Thoracic aorta (tissue), 2 donors: ENCODE results near the gene NUAK1. TPM values are rescaled to one million over a fixed set of nuclear protein-coding genes. Genes with fewer than 3 reads are reported as not detected.

Source experiments
- ATAC-seq: fragments of 150-250 bp; one replicate; pipeline ENCODE4 v1.8.0; 2017; ENCODE audit warnings: low read depth; ENCODE audit not compliant: insufficient number of reproducible peaks, low FRiP score
- DNase-seq: peaks from one replicate; pipeline ENCODE4 v3.0.0-alpha.2; 2020; ENCODE audit warnings: low spot score
- H3K27ac ChIP-seq, 2 donors: fragments of 200-600 bp; sonication (generic); 1 replicate in 1 of 2; 2 replicates in 1 of 2; pipeline ENCODE4 v1.5.1; 2016; ENCODE audit warnings: mild to moderate bottlenecking in 2 of 2, moderate library complexity in 2 of 2
- H3K27me3 ChIP-seq: fragments of 200-600 bp; sonication (generic); replicated peaks from 2 replicates; pipeline ENCODE4 v1.6.0; 2016; ENCODE audit warnings: mild to moderate bottlenecking; ENCODE audit not compliant: insufficient read depth
- H3K36me3 ChIP-seq: fragments of 200-600 bp; sonication (generic); one replicate; pipeline ENCODE4 v1.5.1; 2016
- H3K4me1 ChIP-seq, 2 donors: fragments of 200-600 bp; sonication (generic); 1 replicate in 1 of 2; 2 replicates in 1 of 2; pipeline versions ENCODE4 v1.5.1 to v1.6.0; 2016; ENCODE audit warnings: low read depth in 2 of 2, mild to moderate bottlenecking in 1 of 2; ENCODE audit not compliant: control insufficient read depth in 1 of 2
- H3K4me3 ChIP-seq: fragments of 200-600 bp; sonication (generic); 2 replicates; pipeline ENCODE4 v1.5.1; 2016; ENCODE audit warnings: mild to moderate bottlenecking
- H3K9me3 ChIP-seq: fragments of 200-600 bp; sonication (generic); 2 replicates; pipeline ENCODE4 v1.5.1; 2016
- total RNA-seq, 2 donors: library from RNA; depleted of rRNA; stranded (reverse); fragments of >200 nt; gene quantifications; one replicate each; pipeline versions ENCODE4 v1.1.0 to v1.2.3, GENCODE V29; 2016
- TF ChIP-seq, protein P1 (sequence below): fragments of 200-600 bp; sonication (generic); IDR thresholded peaks from one replicate; pipeline ENCODE4 v1.5.1; 2019; ENCODE audit warnings: antibody characterized with exemption

The NUAK1 gene
- total RNA-seq, 2 donors from 2014 or later: 20.0 to 31.4 TPM

DNA sequence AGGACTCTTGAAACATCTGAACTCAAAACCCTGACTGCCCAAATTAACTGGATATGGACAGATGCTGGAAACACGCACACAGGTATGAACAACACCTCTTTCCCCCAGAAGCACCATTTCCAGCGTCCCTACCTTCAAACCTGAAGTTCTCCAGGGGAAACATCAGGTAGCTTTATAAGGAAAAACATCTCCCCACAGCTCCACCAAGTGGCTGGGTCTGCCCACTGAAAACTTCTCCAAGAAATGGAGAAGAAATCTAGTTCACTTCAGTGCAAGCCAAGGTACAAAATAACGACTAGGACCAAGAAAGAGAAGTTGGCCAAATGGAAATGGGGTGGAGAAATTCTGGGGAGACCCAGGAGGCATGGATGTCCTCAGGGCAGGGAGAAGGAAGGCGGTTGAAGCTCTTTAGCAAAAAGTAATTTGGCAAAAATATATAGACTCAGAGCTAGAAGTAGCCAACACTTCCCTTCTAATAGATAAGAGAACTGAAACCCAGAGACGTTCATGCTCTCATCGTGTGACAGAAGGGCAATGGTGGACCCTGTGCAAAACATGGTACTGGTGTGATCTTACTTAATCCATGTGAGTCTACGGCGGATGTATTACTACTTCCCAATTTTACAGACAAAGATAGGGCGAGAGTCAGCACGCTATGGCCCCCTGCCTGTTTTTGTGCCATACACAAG, 10.5 kb upstream of the NUAK1 start:
- ATAC-seq (no peak), DNase-seq (no peak)
- Histone ChIP-seq H3K9me3 (no peaks in the 10 kb centered on the region), H3K27ac (peak overlapping the region in 1 of 2 donors; percentile 39), H3K27me3 (no peaks in the 10 kb centered on the region), H3K36me3 (no peaks in the 10 kb centered on the region), H3K4me1 (peaks cover 11 to 33% of the 10 kb centered on the region in 2 donors), H3K4me3 (no peak overlapping the region)
- TF ChIP-seq, protein P1, sequence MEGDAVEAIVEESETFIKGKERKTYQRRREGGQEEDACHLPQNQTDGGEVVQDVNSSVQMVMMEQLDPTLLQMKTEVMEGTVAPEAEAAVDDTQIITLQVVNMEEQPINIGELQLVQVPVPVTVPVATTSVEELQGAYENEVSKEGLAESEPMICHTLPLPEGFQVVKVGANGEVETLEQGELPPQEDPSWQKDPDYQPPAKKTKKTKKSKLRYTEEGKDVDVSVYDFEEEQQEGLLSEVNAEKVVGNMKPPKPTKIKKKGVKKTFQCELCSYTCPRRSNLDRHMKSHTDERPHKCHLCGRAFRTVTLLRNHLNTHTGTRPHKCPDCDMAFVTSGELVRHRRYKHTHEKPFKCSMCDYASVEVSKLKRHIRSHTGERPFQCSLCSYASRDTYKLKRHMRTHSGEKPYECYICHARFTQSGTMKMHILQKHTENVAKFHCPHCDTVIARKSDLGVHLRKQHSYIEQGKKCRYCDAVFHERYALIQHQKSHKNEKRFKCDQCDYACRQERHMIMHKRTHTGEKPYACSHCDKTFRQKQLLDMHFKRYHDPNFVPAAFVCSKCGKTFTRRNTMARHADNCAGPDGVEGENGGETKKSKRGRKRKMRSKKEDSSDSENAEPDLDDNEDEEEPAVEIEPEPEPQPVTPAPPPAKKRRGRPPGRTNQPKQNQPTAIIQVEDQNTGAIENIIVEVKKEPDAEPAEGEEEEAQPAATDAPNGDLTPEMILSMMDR: peak; percentile 41

DNA sequence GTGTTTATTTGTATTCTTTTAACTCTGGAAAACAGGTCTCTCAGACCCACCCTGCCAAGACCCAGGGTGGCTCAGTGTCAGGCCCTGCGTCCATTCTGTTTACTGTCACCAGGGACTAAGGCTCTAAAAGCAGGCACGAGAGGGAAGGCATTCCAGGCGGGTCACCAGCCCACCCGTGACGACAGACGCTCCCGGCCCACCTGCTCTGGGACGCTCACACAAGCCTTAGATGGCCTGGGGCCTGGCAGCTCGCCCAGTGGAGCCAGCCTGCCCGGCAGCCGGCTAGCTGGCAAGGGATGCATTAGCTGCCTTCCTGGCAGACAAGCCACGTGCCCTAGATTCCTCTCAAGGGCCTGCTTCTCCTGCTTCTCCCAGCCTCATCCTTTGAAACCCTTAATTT, 9.2 kb upstream of the NUAK1 start:
- TF ChIP-seq, protein P1: no peak
- Histone ChIP-seq H3K36me3 (no peaks in the 10 kb centered on the region), H3K9me3 (no peaks in the 10 kb centered on the region), H3K27me3 (no peaks in the 10 kb centered on the region), H3K4me3 (no peak overlapping the region), H3K27ac (peak overlapping the region in 1 of 2 donors; percentile 39), H3K4me1 (peaks cover 12 to 42% of the 10 kb centered on the region in 2 donors)
- no peak for DNase-seq
- ATAC-seq: peak; percentile 47

DNA sequence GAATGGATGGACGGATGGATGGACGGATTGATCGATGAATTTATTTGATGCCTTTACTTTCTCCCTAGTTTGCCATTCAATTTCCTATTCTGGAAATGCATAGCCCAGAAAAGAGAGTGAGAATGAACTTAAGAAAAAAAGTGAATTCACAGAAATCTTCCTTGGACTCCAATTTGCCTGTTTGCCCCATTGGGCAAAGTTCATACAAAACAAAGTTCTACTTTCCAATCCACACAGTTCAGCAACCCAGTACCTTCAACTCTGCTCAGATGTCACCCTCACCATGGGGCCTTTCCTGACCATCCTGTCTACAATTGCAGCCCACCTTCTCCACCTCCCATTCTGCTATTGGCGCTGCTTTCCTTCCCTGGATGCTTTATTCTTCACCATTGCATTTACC, 8.2 kb upstream of the NUAK1 start:
- no peaks in the 10 kb centered on the region for H3K27me3 ChIP-seq
- TF ChIP-seq, protein P1: no peak
- H3K27ac ChIP-seq: peak overlapping the region in 1 of 2 donors; percentile 21
- H3K36me3 ChIP-seq: no peaks in the 10 kb centered on the region
- DNase-seq (no peak), ATAC-seq (no peak)
- H3K4me1 ChIP-seq: peaks cover 17 to 52% of the 10 kb centered on the region in 2 donors
- no peaks in the 10 kb centered on the region for H3K9me3 ChIP-seq
- no peak overlapping the region for H3K4me3 ChIP-seq

DNA sequence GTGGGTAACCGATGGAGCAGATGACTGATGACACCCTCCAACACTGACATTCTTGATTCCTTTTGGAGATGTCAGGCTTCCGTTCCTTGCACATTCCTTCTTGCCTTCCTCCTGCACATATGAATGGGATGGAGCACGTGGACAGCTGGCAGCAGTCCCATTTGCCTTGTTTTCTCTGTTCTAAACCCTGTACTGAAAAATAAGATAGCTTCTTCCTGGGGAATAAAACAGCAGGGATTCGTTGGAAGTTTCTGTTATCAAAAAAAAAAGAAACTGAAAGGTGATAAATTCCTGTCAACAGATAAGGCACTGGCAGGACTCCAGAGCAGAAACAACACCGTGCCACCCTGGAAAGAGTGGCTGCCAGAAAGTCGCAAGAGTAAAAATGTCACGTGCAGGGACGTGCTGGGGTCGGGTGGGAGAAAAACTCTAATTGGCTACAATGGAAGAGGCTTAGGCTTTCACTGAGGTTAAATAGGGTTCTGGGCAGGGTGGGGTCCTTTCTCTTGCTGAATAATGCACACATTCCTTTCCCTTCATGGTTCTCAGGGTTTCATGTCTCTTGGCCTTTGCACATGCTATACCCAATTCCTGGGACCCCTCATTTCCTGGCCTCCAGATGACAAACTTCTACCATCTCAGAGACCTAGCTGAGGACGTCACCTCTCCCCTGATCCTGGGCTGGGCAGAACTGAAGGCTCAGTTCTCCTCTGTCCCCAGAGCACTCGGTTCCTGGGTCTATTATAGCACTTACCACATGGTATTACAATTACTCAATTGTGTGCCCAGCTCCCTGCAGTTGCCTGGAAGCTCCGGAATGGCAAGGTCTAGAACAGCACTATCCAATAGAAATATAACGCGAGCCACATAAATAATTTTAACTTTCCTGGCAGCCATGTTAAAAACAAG, 7.0 kb upstream of the NUAK1 start:
- no peaks in the 10 kb centered on the region for H3K9me3 ChIP-seq
- H3K4me1 ChIP-seq: peaks cover 25 to 64% of the 10 kb centered on the region in 2 donors
- peak overlapping the region; percentile 73 for H3K27ac ChIP-seq
- peak overlapping the region; percentile 50 for H3K4me3 ChIP-seq
- TF ChIP-seq, protein P1: no peak
- ATAC-seq (peak; percentile 73), DNase-seq (no peak)
- H3K27me3 ChIP-seq: no peaks in the 10 kb centered on the region
- no peaks in the 10 kb centered on the region for H3K36me3 ChIP-seq

DNA sequence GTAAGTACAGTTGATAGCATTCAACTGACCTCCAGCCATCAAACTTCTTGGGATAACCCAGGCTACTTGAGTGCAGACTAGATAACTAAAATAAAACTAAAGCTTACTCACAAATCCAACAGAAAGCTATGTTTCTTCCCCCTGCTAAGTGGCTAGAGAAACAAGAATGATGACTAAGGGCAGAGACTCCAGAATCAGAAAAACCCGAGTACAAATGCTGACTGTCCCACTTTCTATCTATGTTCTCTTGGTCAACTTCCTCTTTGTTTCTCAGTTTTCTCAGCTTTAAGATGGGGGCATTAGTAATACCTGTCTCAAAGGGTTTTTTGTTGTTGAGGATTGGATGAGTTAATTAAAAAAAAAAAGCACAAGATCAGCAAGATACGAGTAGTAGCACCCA, 6.1 kb upstream of the NUAK1 start:
- no peaks in the 10 kb centered on the region for H3K9me3 ChIP-seq
- ATAC-seq: no peak
- H3K27ac ChIP-seq: peak overlapping the region; percentile 73
- TF ChIP-seq, protein P1: no peak
- no peaks in the 10 kb centered on the region for H3K27me3 ChIP-seq
- no peaks in the 10 kb centered on the region for H3K36me3 ChIP-seq
- DNase-seq: no peak
- H3K4me3 ChIP-seq: no peak overlapping the region
- H3K4me1 ChIP-seq: peaks cover 29 to 73% of the 10 kb centered on the region in 2 donors
